GM19395 (cell line): Measurements from ENCODE around the gene LGR5.

ENCODE experiments used
- ATAC-seq: cut with Tn5 transposase; IDR thresholded peaks from one replicate; pipeline ENCODE4 v1.9.1; 2021; ENCODE audit warnings: mild to moderate bottlenecking, moderate library complexity; ENCODE audit not compliant: unreplicated experiment

Gene LGR5

GRCh38 chr12:71439613-71440344 lies at the start of gene LGR5:
TSS of gene LGR5 (plus strand) at chr12:71439798. CDS start at chr12:71440081, 283 bp downstream.
- no peak for ATAC-seq

- peak; percentile 97 for ATAC-seq
Observed at GRCh38 chr12:71392521-71393145, 47.0 kb upstream of the LGR5 start.

- ATAC-seq: no peak
Observed at GRCh38 chr12:71393625-71394024, 46.0 kb upstream of the LGR5 start.

- ATAC-seq: no peak
Observed at GRCh38 chr12:71397433-71397954, 42.1 kb upstream of the LGR5 start.

GRCh38 chr12:71399197-71399596 lies 40.4 kb upstream of the LGR5 start:
- no peak for ATAC-seq

GRCh38 chr12:71400481-71400880 lies 39.1 kb upstream of the LGR5 start:
- ATAC-seq: no peak

- ATAC-seq: no peak
Observed at GRCh38 chr12:71405884-71406283, 33.7 kb upstream of the LGR5 start.

GRCh38 chr12:71407732-71408131 lies 31.9 kb upstream of the LGR5 start:
- no peak for ATAC-seq

GRCh38 chr12:71410844-71411243 lies 28.8 kb upstream of the LGR5 start:
- ATAC-seq: no peak

GRCh38 chr12:71411635-71412034 lies 28.0 kb upstream of the LGR5 start:
- ATAC-seq: no peak

- ATAC-seq: peak; percentile 93
Observed at GRCh38 chr12:71415336-71416231, 24.0 kb upstream of the LGR5 start.

- ATAC-seq: no peak
Observed at GRCh38 chr12:71417181-71417580, 22.4 kb upstream of the LGR5 start.

- no peak for ATAC-seq
Observed at GRCh38 chr12:71420775-71421406, 18.7 kb upstream of the LGR5 start.

GRCh38 chr12:71425568-71426299 lies 13.9 kb upstream of the LGR5 start:
- no peak for ATAC-seq

- ATAC-seq: no peak
Observed at GRCh38 chr12:71426300-71427047, 13.1 kb upstream of the LGR5 start.

- ATAC-seq: no peak
Observed at GRCh38 chr12:71430756-71431155, 8.8 kb upstream of the LGR5 start.

GRCh38 chr12:71431991-71432390 lies 7.6 kb upstream of the LGR5 start:
- ATAC-seq: no peak

- no peak for ATAC-seq
Observed at GRCh38 chr12:71432936-71433335, 6.7 kb upstream of the LGR5 start.

GRCh38 chr12:71436696-71437095 lies 2.9 kb upstream of the LGR5 start:
- no peak for ATAC-seq
